Measurements from ENCODE around the gene WDR27.
"Not testable (repeated sequence)": the region's sequence is repeated elsewhere in the genome, so short reads cannot be mapped to it uniquely, and the experiment has no call there.

WDR27 gene

DNA sequence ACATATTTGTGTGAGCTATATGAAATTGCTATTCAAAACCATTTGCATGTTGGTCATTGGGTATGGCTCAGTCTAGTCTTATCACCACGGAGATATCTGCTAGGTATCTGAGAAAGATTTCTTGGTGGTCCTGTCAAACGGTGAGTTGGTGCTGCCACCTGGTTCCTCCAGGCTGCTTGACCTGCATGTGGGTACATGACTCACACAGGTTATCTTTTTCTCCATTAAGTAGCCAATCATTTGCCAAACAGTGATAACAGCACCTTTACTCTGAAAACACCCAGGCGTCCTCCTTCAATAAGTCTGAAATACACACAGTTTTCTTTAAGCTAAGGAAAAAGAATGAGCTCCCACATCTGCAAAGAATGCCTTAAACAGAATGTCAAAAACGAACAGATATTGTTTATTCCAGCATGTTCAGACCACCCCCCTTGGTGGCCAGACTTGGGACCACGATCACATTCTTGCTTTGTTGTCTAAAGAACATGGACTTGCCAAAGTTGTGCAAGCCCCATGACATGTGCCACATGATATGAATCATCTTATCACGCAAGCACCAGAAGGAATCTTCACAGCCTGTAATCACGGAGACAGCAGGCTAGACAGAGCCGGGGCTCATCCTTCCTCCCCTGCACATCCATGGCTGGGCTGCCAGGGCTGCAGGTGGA lies 247.5 kb downstream of the WDR27 start:
- no peak for DNase-seq (ENCODE audit: insufficient read length, low spot score)

GRCh38 chr6:169452869-169453620 lies 248.8 kb downstream of the WDR27 start:
- FAIRE-seq (no peak), DNase-seq (ENCODE audit: insufficient read length, low spot score) (no peak)

More for the DNA sequence above, 247.5 kb downstream of the WDR27 start:
- FAIRE-seq = no peak

GRCh38 chr6:169452117-169452868 lies 249.5 kb downstream of the WDR27 start:
- DNase-seq (ENCODE audit: insufficient read length, low spot score) = no peak

DNA sequence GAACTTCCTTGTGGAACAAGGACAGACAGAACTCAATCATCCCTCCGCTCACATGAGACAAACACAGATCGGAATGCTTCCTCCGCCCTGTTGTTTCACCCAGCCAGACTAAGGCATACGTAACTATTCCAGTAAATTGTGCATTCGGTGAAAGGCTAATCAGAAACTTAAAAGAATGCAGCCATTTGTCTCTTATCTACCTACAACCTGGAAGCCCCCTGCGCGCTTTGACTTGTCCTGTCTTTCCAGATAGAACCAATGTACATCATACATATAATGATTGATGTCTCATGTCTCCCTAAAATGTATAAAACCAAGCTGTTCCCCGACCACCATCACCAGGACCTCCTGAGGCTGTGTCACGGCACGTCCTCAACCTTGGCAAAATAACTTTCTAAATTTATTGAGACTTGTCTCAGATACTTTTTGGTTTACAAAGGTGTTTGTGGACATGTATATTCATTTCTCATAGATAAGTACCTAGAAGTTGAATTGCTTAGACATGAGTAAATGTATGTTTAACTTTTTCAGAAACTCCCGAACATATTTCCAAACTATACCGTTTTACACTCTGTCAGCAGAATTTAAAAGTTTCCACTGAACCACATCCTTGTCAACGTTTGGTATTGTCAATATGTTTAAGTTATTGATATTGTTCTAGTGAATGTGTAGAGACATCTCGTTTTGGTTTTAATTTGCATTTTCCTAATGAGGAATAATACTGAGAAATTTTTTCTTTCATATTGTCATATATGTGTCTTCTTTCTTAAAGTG lies 250.6 kb downstream of the WDR27 start:
- FAIRE-seq (no peak), DNase-seq (ENCODE audit: insufficient read length, low spot score) (no peak)

More at GRCh38 chr6:169452117-169452868, 249.5 kb downstream of the WDR27 start:
- no peak for FAIRE-seq

GRCh38 chr6:169450097-169450496 lies 251.7 kb downstream of the WDR27 start:
- FAIRE-seq (no peak), DNase-seq (ENCODE audit: insufficient read length, low spot score) (no peak)

GRCh38 chr6:169449221-169449620 lies 252.6 kb downstream of the WDR27 start:
- FAIRE-seq (no peak), DNase-seq (ENCODE audit: insufficient read length, low spot score) (no peak)

DNA sequence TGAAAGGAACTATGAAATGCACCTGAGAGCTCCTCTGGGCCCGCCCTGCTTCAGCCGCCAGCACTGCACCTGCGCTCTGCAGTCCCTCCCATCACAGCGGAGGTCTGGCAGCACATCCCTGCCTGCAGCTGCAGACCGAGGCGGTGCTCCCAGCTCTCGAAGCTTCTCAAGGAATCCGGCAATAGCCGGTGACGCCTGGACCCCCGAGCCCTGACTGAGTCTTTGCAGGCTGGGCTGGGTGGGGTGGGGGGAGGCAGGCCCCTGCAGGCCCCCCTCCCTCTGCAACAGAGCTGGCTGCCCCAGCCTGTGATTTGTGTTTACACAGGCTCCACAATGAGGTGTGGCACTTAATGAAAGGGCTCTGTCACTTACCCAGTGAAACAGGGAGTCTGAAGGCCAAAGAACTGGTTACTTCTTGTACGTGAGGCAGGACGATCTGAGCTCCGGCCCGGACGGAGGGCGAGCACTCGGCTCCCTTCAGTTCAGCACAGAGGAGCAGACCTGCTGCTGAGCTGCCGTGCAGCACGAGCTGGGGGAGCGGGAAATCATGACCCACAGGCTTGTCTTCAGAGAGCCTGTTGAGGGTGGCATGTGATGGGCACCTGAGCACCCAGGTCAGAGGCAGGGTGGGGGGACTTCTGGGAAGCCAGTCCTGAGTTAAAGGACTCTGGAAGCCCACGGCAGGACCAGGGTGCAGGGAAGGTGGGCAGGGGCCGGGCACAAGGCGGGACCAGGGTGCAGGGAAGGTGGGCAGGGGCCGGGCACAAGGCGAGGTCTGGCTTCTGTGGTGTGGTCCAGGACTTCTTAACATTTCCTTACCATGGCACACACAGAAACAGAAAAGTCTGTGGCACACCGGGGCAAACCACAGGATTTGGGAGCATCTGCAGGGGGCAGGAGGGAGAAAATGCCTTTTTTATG lies 255.9 kb downstream of the WDR27 start:
- DNase-seq (ENCODE audit: insufficient read length, low spot score) (no peak), FAIRE-seq (no peak)

- DNase-seq (ENCODE audit: insufficient read length, low spot score) = no peak
- FAIRE-seq = no peak
Observed at GRCh38 chr6:169445227-169445626, 256.6 kb downstream of the WDR27 start.

GRCh38 chr6:169441292-169441691 lies 260.5 kb downstream of the WDR27 start:
- FAIRE-seq (no peak), DNase-seq (ENCODE audit: insufficient read length, low spot score) (no peak)

- no peak for DNase-seq (ENCODE audit: insufficient read length, low spot score)
- no peak for FAIRE-seq
Observed at GRCh38 chr6:169439710-169440109, 262.1 kb downstream of the WDR27 start.

GRCh38 chr6:169434554-169434953 lies 267.3 kb downstream of the WDR27 start:
- DNase-seq (ENCODE audit: insufficient read length, low spot score) = not testable (repeated sequence)

GRCh38 chr6:169429001-169429400 lies 272.8 kb downstream of the WDR27 start:
- no peak for FAIRE-seq
- DNase-seq (ENCODE audit: insufficient read length, low spot score) = no peak

More at GRCh38 chr6:169434554-169434953, 267.3 kb downstream of the WDR27 start:
- not testable (repeated sequence) for FAIRE-seq

DNA sequence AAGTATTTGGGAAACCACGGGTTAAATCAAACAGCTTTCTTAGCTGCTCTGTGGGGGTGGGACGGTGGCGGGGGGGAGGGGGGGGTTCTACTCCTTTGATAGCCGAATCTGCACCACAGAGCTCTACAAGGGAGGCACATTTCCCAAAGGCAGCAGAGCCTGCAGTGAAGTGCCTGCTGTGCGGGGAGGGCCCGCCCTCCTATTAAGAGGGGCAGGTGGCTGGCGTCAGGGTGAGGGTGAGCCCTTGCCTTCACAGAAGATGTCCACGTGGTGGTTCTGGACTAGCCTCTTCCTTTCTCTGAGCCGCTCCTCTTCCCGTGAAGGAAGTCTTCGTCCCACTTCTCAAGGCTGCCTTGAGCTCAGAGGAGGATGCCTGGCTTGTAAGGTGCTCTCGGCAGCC lies 273.3 kb downstream of the WDR27 start:
- FAIRE-seq (no peak), DNase-seq (ENCODE audit: insufficient read length, low spot score) (no peak)

DNA sequence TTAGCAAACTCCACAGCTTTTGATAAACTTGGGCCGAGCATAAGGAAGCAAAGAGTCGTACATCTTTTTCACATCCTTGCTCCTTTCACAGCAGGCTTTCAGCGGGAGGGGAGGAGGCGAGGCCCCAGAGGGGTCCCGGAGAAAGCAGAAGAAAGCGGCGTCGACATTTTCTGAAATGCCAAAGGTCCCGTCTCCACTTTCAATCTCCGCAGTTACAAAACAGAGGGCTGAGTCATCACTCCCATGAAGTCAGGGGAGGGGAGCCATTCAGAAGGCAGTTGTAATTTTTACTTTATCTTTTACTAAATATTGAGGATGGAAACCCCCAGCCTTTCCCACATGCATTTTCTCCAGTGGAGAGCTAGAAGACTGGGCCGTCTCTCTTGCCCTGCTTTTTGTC lies 274.0 kb downstream of the WDR27 start:
- no peak for DNase-seq (ENCODE audit: insufficient read length, low spot score)
- FAIRE-seq = no peak

DNA sequence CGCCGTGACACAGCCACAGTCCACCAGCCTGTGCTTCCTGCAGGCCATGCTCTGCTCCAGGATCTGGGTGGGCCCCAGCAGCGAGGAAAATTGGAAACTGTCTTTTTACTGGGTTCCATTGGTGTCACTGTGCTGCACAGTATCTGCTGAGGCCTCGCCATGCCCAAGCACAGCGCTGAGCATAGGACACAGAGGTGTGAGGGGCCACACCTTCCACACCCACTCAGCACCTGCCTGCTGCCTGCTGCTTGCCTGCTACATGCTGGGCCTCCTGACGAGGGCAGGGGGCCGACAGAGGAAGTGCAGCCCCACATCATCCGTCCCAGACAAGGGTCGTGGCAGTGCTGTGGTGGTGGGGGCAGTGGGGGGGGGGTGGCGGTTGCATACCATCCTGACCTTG lies 275.2 kb downstream of the WDR27 start:
- FAIRE-seq (no peak), DNase-seq (ENCODE audit: insufficient read length, low spot score) (no peak)

- no peak for FAIRE-seq
- no peak for DNase-seq (ENCODE audit: insufficient read length, low spot score)
Observed at GRCh38 chr6:169425628-169426370, 276.0 kb downstream of the WDR27 start.

GRCh38 chr6:169424821-169425240 lies 277.0 kb downstream of the WDR27 start:
- no peak for DNase-seq (ENCODE audit: insufficient read length, low spot score)
- FAIRE-seq = no peak

DNA sequence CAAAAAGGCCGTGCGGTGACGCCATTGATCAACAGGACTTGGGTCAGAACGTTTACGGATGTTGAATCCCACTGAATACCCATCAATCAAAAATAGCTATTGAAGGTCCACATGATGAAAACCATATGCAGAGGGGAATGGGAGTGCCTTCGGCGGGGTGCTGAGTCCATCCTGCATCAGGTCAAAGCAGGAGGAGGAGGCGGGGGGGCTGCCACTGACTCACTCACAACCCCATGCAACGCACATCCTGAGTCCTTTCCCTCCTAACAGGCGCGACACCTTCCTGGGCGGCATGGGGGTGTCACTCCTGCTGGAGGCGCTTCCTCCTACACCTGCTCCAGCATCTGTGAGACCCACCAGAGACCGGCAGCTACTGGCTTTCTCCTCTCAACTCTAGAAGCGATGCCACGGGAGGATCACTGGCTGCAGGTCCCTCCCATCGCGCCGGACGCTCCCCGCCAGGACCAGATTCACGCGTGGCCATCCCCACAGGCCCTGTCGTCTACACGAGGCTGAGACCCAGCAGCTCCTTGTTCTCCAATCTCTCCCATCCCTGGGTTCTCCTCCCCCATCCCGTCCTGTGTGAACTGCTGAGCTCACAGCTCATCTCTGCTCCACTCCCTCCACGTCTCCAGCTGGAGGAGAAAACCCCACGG lies 277.6 kb downstream of the WDR27 start:
- no peak for FAIRE-seq
- DNase-seq (ENCODE audit: insufficient read length, low spot score) = no peak
